GM12878 (cell line): ENCODE data around the gene TRPM5. TPM values are rescaled to one million over a fixed set of nuclear protein-coding genes. Genes with fewer than 3 reads are reported as not detected.

Experiments used
- CBX3 ChIP-seq: fragments of 200-600 bp; sonication (generic); IDR thresholded peaks from 2 replicates; pipeline ENCODE4 v1.6.1; 2016; ENCODE audit warnings: low read depth, borderline replicate concordance
- CHD4 ChIP-seq: fragments of 200-600 bp; sonication (generic); IDR thresholded peaks from 2 replicates; pipeline ENCODE4 v1.6.1; 2016; ENCODE audit warnings: mild to moderate bottlenecking
- CUX1 ChIP-seq: IDR thresholded peaks from 2 replicates; pipeline ENCODE4 v1.6.1; 2012; ENCODE audit warnings: improper control_type of control experiment, low read depth, low read length; ENCODE audit not compliant: insufficient replicate concordance
- E2F8 ChIP-seq: fragments of 450-650 bp; IDR thresholded peaks from 2 replicates; pipeline ENCODE4 v1.6.1; 2018; ENCODE audit warnings: mild to moderate bottlenecking, low read depth, moderate library complexity; ENCODE audit not compliant: partially characterized antibody
- EZH2 ChIP-seq: IDR thresholded peaks from 2 replicates; pipeline ENCODE4 v1.6.1; 2012; ENCODE audit warnings: low read depth, mild to moderate bottlenecking, control low read depth, inconsistent platforms, low read length, borderline replicate concordance; ENCODE audit not compliant: control insufficient read depth
- IKZF1 ChIP-seq: fragments of 450-650 bp; conservative IDR thresholded peaks from 2 replicates; pipeline ENCODE4 v1.6.1; 2017; ENCODE audit warnings: antibody characterized with exemption, mild to moderate bottlenecking
- IRF3 ChIP-seq: fragments of 450-650 bp; IDR thresholded peaks from 2 replicates; pipeline ENCODE4 v1.6.1; 2014; ENCODE audit warnings: mild to moderate bottlenecking
- KDM1A ChIP-seq: fragments of 200-600 bp; sonication (generic); IDR thresholded peaks from 2 replicates; pipeline ENCODE4 v1.6.1; 2016; ENCODE audit warnings: borderline replicate concordance
- LARP7 ChIP-seq: fragments of 450-650 bp; IDR thresholded peaks from 2 replicates; pipeline ENCODE4 v1.6.1; 2017; ENCODE audit warnings: mild to moderate bottlenecking
- NBN ChIP-seq: fragments of 450-650 bp; IDR thresholded peaks from 2 replicates; pipeline ENCODE4 v1.6.1; 2016
- NFXL1 ChIP-seq: fragments of 450-650 bp; IDR thresholded peaks from 2 replicates; pipeline ENCODE4 v1.6.1; 2017; ENCODE audit warnings: antibody characterized with exemption, mild to moderate bottlenecking, borderline replicate concordance
- NFYA ChIP-seq: IDR thresholded peaks from 2 replicates; pipeline ENCODE4 v1.6.1; 2011; ENCODE audit warnings: low read depth, mild to moderate bottlenecking, low read length, improper control_type of control experiment, borderline replicate concordance
- PKNOX1 ChIP-seq: fragments of 450-650 bp; IDR thresholded peaks from 2 replicates; pipeline ENCODE4 v1.6.1; 2016; ENCODE audit warnings: mild to moderate bottlenecking
- PML ChIP-seq: IDR thresholded peaks from 2 replicates; pipeline ENCODE4 v1.6.1; 2012; ENCODE audit warnings: low read length, inconsistent platforms
- POLR2A ChIP-seq: IDR thresholded peaks from 2 replicates; pipeline ENCODE4 v1.6.1; 2011; ENCODE audit warnings: low read depth, mild to moderate bottlenecking, low read length
- POLR2AphosphoS5 ChIP-seq: IDR thresholded peaks from 2 replicates; pipeline ENCODE4 v1.6.1; 2011; ENCODE audit warnings: mild to moderate bottlenecking, low read length, inconsistent platforms
- POU2F2 ChIP-seq: IDR thresholded peaks from 3 replicates; pipeline ENCODE4 v1.6.1; 2011; ENCODE audit warnings: low read depth, mild to moderate bottlenecking, low read length, borderline replicate concordance
- RAD51 ChIP-seq: fragments of 450-650 bp; IDR thresholded peaks from 2 replicates; pipeline ENCODE4 v1.6.1; 2016; ENCODE audit warnings: moderate library complexity, mild to moderate bottlenecking, inconsistent platforms
- RB1 ChIP-seq: fragments of 450-650 bp; formaldehyde crosslinking; IDR thresholded peaks from 2 replicates; pipeline ENCODE4 v1.6.1; 2017; ENCODE audit warnings: mild to moderate bottlenecking, borderline replicate concordance
- SMARCA5 ChIP-seq: fragments of 450-650 bp; IDR thresholded peaks from 2 replicates; pipeline ENCODE4 v1.6.1; 2017; ENCODE audit warnings: mild to moderate bottlenecking
- STAT1 ChIP-seq: fragments of 450-650 bp; conservative IDR thresholded peaks from 2 replicates; pipeline ENCODE4 v1.6.1; 2014; ENCODE audit warnings: antibody characterized with exemption, mild to moderate bottlenecking
- TCF12 ChIP-seq: IDR thresholded peaks from 2 replicates; pipeline ENCODE4 v1.6.1; 2011; ENCODE audit warnings: low read depth, mild to moderate bottlenecking, low read length
- YBX1 ChIP-seq: fragments of 450-650 bp; IDR thresholded peaks from 2 replicates; pipeline ENCODE4 v1.6.1; 2016; ENCODE audit warnings: antibody characterized with exemption
- YY1 ChIP-seq: IDR thresholded peaks from 2 replicates; pipeline ENCODE4 v1.6.1; 2011; ENCODE audit warnings: low read depth, mild to moderate bottlenecking, low read length
- ZBED1 ChIP-seq: IDR thresholded peaks from 2 replicates; pipeline ENCODE4 v1.6.1; 2016; ENCODE audit warnings: borderline replicate concordance
- polyA plus RNA-seq, 11 experiments: library from polyadenylated mRNA; depleted of rRNA in 4 of 11; unstranded in 6 of 11; stranded (reverse) in 5 of 11; fragments of >200 nt; fragmentation: Nextera tagmentation in 4 of 11; fragmentation: Illumina TruSeq in 1 of 11; extraction: Ambion mirVana in 4 of 11; extraction: Trizol in 1 of 11; gene quantifications; 1 replicate in 1 of 11; 2 replicates in 10 of 11; pipeline versions ENCODE4 v1.2.1 to v1.2.3, GENCODE V29; 2011 to 2016; ENCODE audit warnings: inconsistent platforms in 2 of 11, missing spikeins in 2 of 11, low read depth in 1 of 11
- total RNA-seq, 4 experiments: library from RNA; depleted of rRNA in 3 of 4; stranded (reverse); fragments of >200 nt in 3 of 4; fragmentation: Illumina TruSeq in 1 of 4; extraction: Trizol in 1 of 4; gene quantifications; 2 replicates each; pipeline versions ENCODE4 v1.2.1 to v1.2.3, GENCODE V29; 2013 to 2021

The TRPM5 gene
- total and polyA plus RNA-seq, 10 of the 15 experiments (the other 5 are each of a cell fraction or from before 2014, with no cell fraction given) = not detected

GRCh38 chr11:2428322-2428795, 16.0 kb downstream of the TRPM5 start (continued):
- no peak for TF ChIP-seq CUX1
- TF ChIP-seq PML = no peak
- no peak for TF ChIP-seq E2F8
- TF ChIP-seq RAD51 = no peak
- no peak for TF ChIP-seq TCF12
- peak; percentile 34; the same call in 1 of the 2 replicates for TF ChIP-seq NBN
- TF ChIP-seq LARP7 = no peak
- no peak for TF ChIP-seq POLR2AphosphoS5
- peak; percentile 63 for TF ChIP-seq YY1
- TF ChIP-seq IRF3 = no peak
- no peak for TF ChIP-seq POLR2A
- no peak for TF ChIP-seq ZBED1
- TF ChIP-seq CBX3 = no peak
- TF ChIP-seq RB1 = 0 out of 2 replicates have a peak, but pooled peaks have one; percentile 43
- TF ChIP-seq IKZF1 = no peak
- TF ChIP-seq NFXL1 = no peak
- no peak for TF ChIP-seq NFYA
- TF ChIP-seq PKNOX1 = no peak; the same call in 1 of the 2 replicates
- TF ChIP-seq YBX1 = peak; percentile 49; the same call in 1 of the 2 replicates
- no peak for TF ChIP-seq POU2F2
- TF ChIP-seq KDM1A = no peak
- TF ChIP-seq CHD4 = no peak
- TF ChIP-seq SMARCA5 = peak; percentile 41; the same call in 1 of the 2 replicates
- TF ChIP-seq EZH2 = no peak
- TF ChIP-seq STAT1 = no peak
